Parathyroid adenoma (tissue), 2 donors: ENCODE results near the gene POLR3E.

ENCODE experiments used
- H2AFZ ChIP-seq: fragments of 300-600 bp; sonication (generic); one replicate; pipeline ENCODE4 v1.7.0; 2017; ENCODE audit warnings: antibody characterized with exemption, mild to moderate bottlenecking
- H3K27ac ChIP-seq: fragments of 300-600 bp; sonication (generic); one replicate; pipeline ENCODE4 v1.7.0; 2017
- H3K27me3 ChIP-seq: fragments of 300-600 bp; sonication (generic); one replicate; pipeline ENCODE4 v1.7.0; 2017; ENCODE audit warnings: low read length; ENCODE audit not compliant: control insufficient read depth, insufficient read depth
- H3K36me3 ChIP-seq: fragments of 300-600 bp; sonication (generic); one replicate; pipeline ENCODE4 v1.7.0; 2017; ENCODE audit warnings: low read length; ENCODE audit not compliant: control insufficient read depth, insufficient read depth
- H3K4me1 ChIP-seq: fragments of 300-600 bp; sonication (generic); one replicate; pipeline ENCODE4 v1.7.0; 2017; ENCODE audit warnings: control low read depth
- H3K4me2 ChIP-seq: fragments of 300-600 bp; sonication (generic); one replicate; pipeline ENCODE4 v1.7.0; 2017; ENCODE audit warnings: low read length
- H3K4me3 ChIP-seq: fragments of 300-600 bp; sonication (generic); one replicate; pipeline ENCODE4 v1.7.0; 2017; ENCODE audit warnings: low read depth, low read length
- H3K79me2 ChIP-seq: fragments of 300-600 bp; sonication (generic); one replicate; pipeline ENCODE4 v1.7.0; 2017; ENCODE audit warnings: control low read depth
- H3K9ac ChIP-seq: fragments of 300-600 bp; sonication (generic); one replicate; pipeline ENCODE4 v1.7.0; 2017; ENCODE audit warnings: mild to moderate bottlenecking
- H3K9me3 ChIP-seq: fragments of 300-600 bp; sonication (generic); one replicate; pipeline ENCODE4 v1.7.0; 2017; ENCODE audit warnings: low read length; ENCODE audit not compliant: control insufficient read depth
- TF ChIP-seq, protein P1 (sequence below): fragments of 300-600 bp; sonication (generic); IDR thresholded peaks from one replicate; pipeline ENCODE4 v1.7.0; 2017; ENCODE audit warnings: antibody characterized with exemption, mild to moderate bottlenecking
- donor health status: primary hyperparathyroidism.

Gene POLR3E

DNA sequence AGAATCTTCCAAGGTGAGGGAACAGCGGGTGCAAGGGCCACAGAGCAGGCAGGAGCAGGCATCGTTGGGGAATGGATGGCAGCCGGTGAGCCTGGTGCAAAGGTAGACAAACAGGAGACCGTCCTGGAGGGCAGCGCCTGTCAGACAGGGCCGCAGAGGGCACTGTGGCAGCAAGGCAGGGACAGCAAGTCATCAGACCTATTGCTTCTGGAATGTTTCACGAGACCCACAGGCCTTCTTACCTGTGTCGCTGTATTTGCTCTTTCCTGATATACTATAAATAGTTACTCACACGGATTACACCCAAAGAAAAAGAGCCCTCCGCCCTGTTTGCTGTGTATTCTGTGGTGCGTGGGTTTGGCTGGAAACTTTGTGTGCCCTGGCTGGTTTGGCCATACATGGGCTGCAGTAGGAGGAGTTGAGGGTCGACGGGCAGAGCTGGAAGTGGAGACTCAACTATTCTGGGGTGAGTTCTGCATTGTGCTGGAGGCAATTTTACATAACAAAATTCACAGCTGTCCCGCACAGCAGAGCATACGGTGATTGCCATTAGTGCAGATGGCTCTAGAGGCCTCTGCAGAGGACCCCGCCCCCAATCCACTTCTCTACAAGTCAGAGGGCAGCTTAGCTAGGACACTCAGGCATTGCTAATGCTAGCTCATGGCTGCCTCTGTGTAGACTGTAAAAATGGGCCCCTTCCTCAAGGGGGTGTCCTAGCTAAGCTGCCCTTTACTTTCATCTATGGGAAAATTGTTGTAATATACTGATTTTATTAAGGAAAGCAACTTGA, 18.6 kb upstream of the POLR3E start:
- H3K27me3 ChIP-seq, result no peaks in the 10 kb centered on the region
- no peaks in the 10 kb centered on the region for H3K79me2 ChIP-seq
- TF ChIP-seq, protein P1, sequence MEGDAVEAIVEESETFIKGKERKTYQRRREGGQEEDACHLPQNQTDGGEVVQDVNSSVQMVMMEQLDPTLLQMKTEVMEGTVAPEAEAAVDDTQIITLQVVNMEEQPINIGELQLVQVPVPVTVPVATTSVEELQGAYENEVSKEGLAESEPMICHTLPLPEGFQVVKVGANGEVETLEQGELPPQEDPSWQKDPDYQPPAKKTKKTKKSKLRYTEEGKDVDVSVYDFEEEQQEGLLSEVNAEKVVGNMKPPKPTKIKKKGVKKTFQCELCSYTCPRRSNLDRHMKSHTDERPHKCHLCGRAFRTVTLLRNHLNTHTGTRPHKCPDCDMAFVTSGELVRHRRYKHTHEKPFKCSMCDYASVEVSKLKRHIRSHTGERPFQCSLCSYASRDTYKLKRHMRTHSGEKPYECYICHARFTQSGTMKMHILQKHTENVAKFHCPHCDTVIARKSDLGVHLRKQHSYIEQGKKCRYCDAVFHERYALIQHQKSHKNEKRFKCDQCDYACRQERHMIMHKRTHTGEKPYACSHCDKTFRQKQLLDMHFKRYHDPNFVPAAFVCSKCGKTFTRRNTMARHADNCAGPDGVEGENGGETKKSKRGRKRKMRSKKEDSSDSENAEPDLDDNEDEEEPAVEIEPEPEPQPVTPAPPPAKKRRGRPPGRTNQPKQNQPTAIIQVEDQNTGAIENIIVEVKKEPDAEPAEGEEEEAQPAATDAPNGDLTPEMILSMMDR, result no peak
- H3K27ac ChIP-seq, result no peak overlapping the region
- H3K9ac ChIP-seq, result no peak overlapping the region
- H3K36me3 ChIP-seq, result no peaks in the 10 kb centered on the region
- no peak overlapping the region for H2AFZ ChIP-seq
- H3K4me1 ChIP-seq, result no peaks in the 10 kb centered on the region
- no peak overlapping the region for H3K4me2 ChIP-seq
- no peak overlapping the region for H3K4me3 ChIP-seq
- H3K9me3 ChIP-seq, result no peaks in the 10 kb centered on the region

DNA sequence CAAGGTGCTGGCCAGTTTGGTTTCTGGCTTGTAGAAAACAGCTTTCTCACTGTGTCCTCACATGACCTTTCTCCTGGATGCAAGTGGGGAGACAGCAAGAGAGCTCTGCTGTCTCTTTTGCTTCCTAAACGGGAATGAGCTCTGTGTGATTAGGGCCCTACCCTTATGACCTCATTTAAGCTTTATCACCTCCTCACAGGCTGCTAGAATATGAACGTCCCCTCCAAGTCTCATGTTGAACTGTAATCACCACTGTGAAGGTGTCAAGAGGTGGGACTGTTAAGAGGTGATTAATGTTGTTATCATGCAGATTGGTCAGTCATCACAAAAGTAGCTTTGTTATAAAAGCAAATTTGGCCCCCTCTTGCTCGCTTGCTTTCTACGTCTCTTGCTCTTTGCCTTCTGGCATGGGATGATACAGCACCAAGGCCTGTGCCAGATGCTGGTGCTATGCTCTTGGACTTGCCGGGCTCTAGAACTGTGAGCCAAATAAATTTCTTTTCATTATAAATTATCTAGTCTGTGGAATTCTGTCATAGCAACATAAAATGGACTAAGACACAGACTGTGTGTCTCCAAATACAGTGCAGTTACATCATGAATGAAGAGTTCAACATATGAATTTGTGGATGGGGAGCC, 14.8 kb upstream of the POLR3E start:
- H3K27me3 ChIP-seq, result no peaks in the 10 kb centered on the region
- no peak overlapping the region for H3K4me2 ChIP-seq
- H3K4me1 ChIP-seq, result no peaks in the 10 kb centered on the region
- no peaks in the 10 kb centered on the region for H3K79me2 ChIP-seq
- H3K9ac ChIP-seq, result no peak overlapping the region
- H3K9me3 ChIP-seq, result no peaks in the 10 kb centered on the region
- TF ChIP-seq, protein P1, result no peak
- H3K4me3 ChIP-seq, result no peak overlapping the region
- H2AFZ ChIP-seq, result no peak overlapping the region
- no peaks in the 10 kb centered on the region for H3K36me3 ChIP-seq
- H3K27ac ChIP-seq, result no peak overlapping the region

DNA sequence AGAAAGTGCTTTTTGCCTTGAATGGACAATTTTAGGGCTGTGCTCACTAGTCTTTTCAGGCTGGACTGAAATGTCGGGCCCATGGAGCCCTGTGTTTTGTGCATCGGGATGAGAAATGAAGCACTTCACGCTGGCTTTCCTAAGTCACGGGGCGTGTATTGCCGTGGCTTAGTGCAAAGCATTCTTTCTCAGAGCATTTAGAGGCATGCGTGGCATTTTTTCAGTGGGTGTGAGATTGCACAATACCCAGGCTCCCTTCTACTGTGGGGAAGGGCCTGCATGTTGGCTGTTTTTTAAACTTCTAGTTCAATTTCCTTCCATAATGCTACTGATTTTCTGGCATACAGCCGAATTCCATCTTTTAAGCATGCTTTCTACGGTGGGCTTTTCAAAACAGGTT, 12.6 kb upstream of the POLR3E start:
- Histone ChIP-seq H2AFZ (no peak overlapping the region), H3K4me3 (no peak overlapping the region), H3K79me2 (no peaks in the 10 kb centered on the region), H3K36me3 (no peaks in the 10 kb centered on the region), H3K27ac (no peak overlapping the region), H3K27me3 (no peaks in the 10 kb centered on the region), H3K4me2 (no peak overlapping the region), H3K9me3 (no peaks in the 10 kb centered on the region), H3K4me1 (no peaks in the 10 kb centered on the region), H3K9ac (no peak overlapping the region)
- TF ChIP-seq, protein P1, result no peak

DNA sequence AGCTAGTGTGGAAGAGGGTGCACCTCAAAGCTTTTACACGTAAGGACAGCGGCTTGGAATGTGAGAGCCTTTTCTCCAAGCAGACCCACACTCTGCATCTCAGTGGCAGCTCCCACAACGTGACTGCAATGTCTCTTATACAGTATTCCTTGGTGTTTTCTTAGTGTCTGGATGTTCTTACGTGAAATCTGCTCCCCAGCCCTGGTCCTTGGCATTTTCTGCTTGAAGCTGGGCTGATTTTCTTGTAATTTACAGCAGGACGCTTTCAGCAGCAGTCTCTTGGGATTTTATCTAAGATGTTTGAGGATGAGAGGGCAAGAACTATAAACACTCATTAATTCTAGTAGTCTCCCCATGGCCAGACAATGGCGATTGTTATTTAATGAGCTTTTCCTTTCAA, 12.1 kb upstream of the POLR3E start:
- no peak overlapping the region for H3K4me3 ChIP-seq
- no peaks in the 10 kb centered on the region for H3K36me3 ChIP-seq
- H3K9ac ChIP-seq, result no peak overlapping the region
- H3K79me2 ChIP-seq, result no peaks in the 10 kb centered on the region
- no peak overlapping the region for H3K4me2 ChIP-seq
- no peaks in the 10 kb centered on the region for H3K4me1 ChIP-seq
- H3K27ac ChIP-seq, result no peak overlapping the region
- H2AFZ ChIP-seq, result no peak overlapping the region
- TF ChIP-seq, protein P1, result no peak
- no peaks in the 10 kb centered on the region for H3K27me3 ChIP-seq
- no peaks in the 10 kb centered on the region for H3K9me3 ChIP-seq
